ENCODE results near the gene CHD2. TPM values are rescaled to one million over a fixed set of nuclear protein-coding genes. Genes with fewer than 3 reads are reported as not detected.

The CHD2 gene
- total RNA-seq, 1 donor from 2014 or later, result 105 TPM

GRCh38 chr15:92883163-92883875 lies 16.8 kb upstream of the CHD2 start:
- TF ChIP-seq CTCF (IDR thresholded peaks at IDR 0.05; ENCODE audit: insufficient read depth, low read depth, low read length) (no peak), EZH2 (IDR thresholded peaks at IDR 0.05; ENCODE audit: insufficient read depth, low read length) (no peak)
- Histone ChIP-seq H2AFZ (ENCODE audit: low read depth, low read length) (no peak overlapping the region), H3K4me3 (ENCODE audit: insufficient read depth, low read depth, low read length) (peak overlapping the region; percentile 100), H3K9me3 (ENCODE audit: insufficient read depth, low read depth, low read length) (no peaks in the 10 kb centered on the region), H3K27ac (ENCODE audit: low read depth, low read length) (peak overlapping the region; percentile 86), H3K4me1 (ENCODE audit: insufficient read depth, low read length) (peaks cover 24% of the 10 kb centered on the region), H3K36me3 (ENCODE audit: insufficient read depth, low read length) (peaks cover 19% of the 10 kb centered on the region), H4K20me1 (ENCODE audit: insufficient read depth, low read length) (peaks cover 42% of the 10 kb centered on the region), H3K27me3 (ENCODE audit: insufficient read depth, low read length) (no peaks in the 10 kb centered on the region), H3K79me2 (ENCODE audit: insufficient read depth, low read length) (peaks cover 55% of the 10 kb centered on the region), H3K9ac (ENCODE audit: low read length) (peak overlapping the region; percentile 99), H3K4me2 (ENCODE audit: low read length) (peak overlapping the region; percentile 85)
- FAIRE-seq (no peak), DNase-seq (ENCODE audit: low read depth) (peak; percentile 58)
- H3K36me3 Mint-ChIP-seq (ENCODE audit: low read depth, unreplicated experiment), result peaks cover 26% of the 10 kb centered on the region
- H3K9me3 Mint-ChIP-seq (ENCODE audit: unreplicated experiment), result no peaks in the 10 kb centered on the region
- no peaks in the 10 kb centered on the region for H3K27me3 Mint-ChIP-seq (ENCODE audit: low read depth, unreplicated experiment)
- H3K4me1 Mint-ChIP-seq (ENCODE audit: low read depth, unreplicated experiment), result peaks cover 39% of the 10 kb centered on the region
- H3K27ac Mint-ChIP-seq (ENCODE audit: unreplicated experiment), result peak overlapping the region; percentile 99
- peak overlapping the region; percentile 94 for H3K4me3 Mint-ChIP-seq (ENCODE audit: unreplicated experiment)

- Histone ChIP-seq H3K36me3 (ENCODE audit: insufficient read depth, low read length) (peaks cover 20% of the 10 kb centered on the region), H2AFZ (ENCODE audit: low read depth, low read length) (no peak overlapping the region), H3K4me1 (ENCODE audit: insufficient read depth, low read length) (peaks cover 24% of the 10 kb centered on the region), H3K4me3 (ENCODE audit: insufficient read depth, low read depth, low read length) (peak overlapping the region; percentile 100), H3K27ac (ENCODE audit: low read depth, low read length) (peak overlapping the region; percentile 86), H3K9me3 (ENCODE audit: insufficient read depth, low read depth, low read length) (no peaks in the 10 kb centered on the region), H4K20me1 (ENCODE audit: insufficient read depth, low read length) (peaks cover 43% of the 10 kb centered on the region), H3K9ac (ENCODE audit: low read length) (peak overlapping the region; percentile 99), H3K79me2 (ENCODE audit: insufficient read depth, low read length) (peaks cover 61% of the 10 kb centered on the region), H3K27me3 (ENCODE audit: insufficient read depth, low read length) (no peaks in the 10 kb centered on the region), H3K4me2 (ENCODE audit: low read length) (peak overlapping the region; percentile 85)
- no peak for FAIRE-seq
- Mint-ChIP-seq H3K36me3 (ENCODE audit: low read depth, unreplicated experiment) (peaks cover 26% of the 10 kb centered on the region), H3K9me3 (ENCODE audit: unreplicated experiment) (no peaks in the 10 kb centered on the region), H3K4me1 (ENCODE audit: low read depth, unreplicated experiment) (peaks cover 42% of the 10 kb centered on the region), H3K4me3 (ENCODE audit: unreplicated experiment) (peak overlapping the region; percentile 94), H3K27ac (ENCODE audit: unreplicated experiment) (peak overlapping the region; percentile 99), H3K27me3 (ENCODE audit: low read depth, unreplicated experiment) (no peaks in the 10 kb centered on the region)
- no peak for DNase-seq (ENCODE audit: low read depth)
- TF ChIP-seq EZH2 (IDR thresholded peaks at IDR 0.05; ENCODE audit: insufficient read depth, low read length), result no peak
- TF ChIP-seq CTCF (IDR thresholded peaks at IDR 0.05; ENCODE audit: insufficient read depth, low read depth, low read length), result no peak
Observed at GRCh38 chr15:92883876-92884435, 16.2 kb upstream of the CHD2 start.

All from astrocyte (in vitro differentiated cells and primary cell).